Measurements from ENCODE around the gene TRPV5.

Gene TRPV5

GRCh38 chr7:142908290-142908689 lies 25.3 kb downstream of the TRPV5 start:
- no peak for DNase-seq

GRCh38 chr7:142906643-142907042 lies 26.9 kb downstream of the TRPV5 start:
- no peak for DNase-seq

- no peak for DNase-seq
Measured at GRCh38 chr7:142905759-142906158, 27.8 kb downstream of the TRPV5 start.

GRCh38 chr7:142904128-142904527 lies 29.4 kb downstream of the TRPV5 start:
- no peak for DNase-seq

GRCh38 chr7:142901426-142902259 lies 31.9 kb downstream of the TRPV5 start:
- no peak for DNase-seq

- DNase-seq = no peak
Measured at GRCh38 chr7:142899661-142900060, 33.9 kb downstream of the TRPV5 start.

GRCh38 chr7:142898377-142899170 lies 35.0 kb downstream of the TRPV5 start:
- no peak for DNase-seq

- DNase-seq = no peak
Measured at GRCh38 chr7:142897691-142898090, 35.9 kb downstream of the TRPV5 start.

GRCh38 chr7:142896741-142897379 lies 36.7 kb downstream of the TRPV5 start:
- DNase-seq = no peak

- no peak for DNase-seq
Measured at GRCh38 chr7:142896151-142896550, 37.4 kb downstream of the TRPV5 start.

GRCh38 chr7:142894985-142895593 lies 38.5 kb downstream of the TRPV5 start:
- DNase-seq = no peak

- no peak for DNase-seq
Measured at GRCh38 chr7:142894112-142894984, 39.2 kb downstream of the TRPV5 start.

- DNase-seq = no peak
Measured at GRCh38 chr7:142892951-142893350, 40.6 kb downstream of the TRPV5 start.

- no peak for DNase-seq
Measured at GRCh38 chr7:142891490-142892082, 42.0 kb downstream of the TRPV5 start.

- no peak for DNase-seq
Measured at GRCh38 chr7:142890874-142891485, 42.6 kb downstream of the TRPV5 start.

- DNase-seq = no peak
Measured at GRCh38 chr7:142889816-142890215, 43.7 kb downstream of the TRPV5 start.

- DNase-seq = no peak
Measured at GRCh38 chr7:142887282-142888015, 46.1 kb downstream of the TRPV5 start.

- no peak for DNase-seq
Measured at GRCh38 chr7:142886866-142887265, 46.7 kb downstream of the TRPV5 start.

- DNase-seq = no peak
Measured at GRCh38 chr7:142885311-142886230, 48.0 kb downstream of the TRPV5 start, which contains the start of gene TRPV6. Gene TRPV6 (minus strand): TSS chr7:142885745.

Data from CD4-positive, alpha-beta T cell treated with Interferon gamma for 1 hour (primary cell).